ENCODE data around the gene ACTN2.

DNA sequence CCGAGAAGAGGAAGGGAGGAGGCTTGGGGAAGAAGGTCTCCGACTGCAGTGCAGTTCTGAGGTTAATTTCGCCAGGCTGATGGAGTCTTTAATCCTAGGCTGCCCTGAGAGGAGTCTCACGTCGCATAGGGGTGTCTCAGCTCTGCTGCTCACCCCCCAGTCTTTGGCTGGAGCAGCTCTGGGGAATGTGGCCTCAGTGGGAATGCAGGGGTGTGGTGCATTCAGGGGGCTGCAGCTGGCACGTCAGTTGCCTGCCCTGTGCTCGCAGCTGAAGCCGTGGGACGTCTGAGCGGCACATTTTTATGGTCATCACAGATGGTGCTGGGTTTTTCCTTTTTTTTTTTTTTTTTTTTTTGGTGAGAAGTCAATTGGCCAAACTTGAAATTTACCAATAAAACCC is 38.2 kb downstream of the ACTN2 start:
- no peak for TF ChIP-seq POLR2A (IDR thresholded peaks at IDR 0.05; ENCODE audit: extremely low read depth, insufficient read length)
- TF ChIP-seq, protein P1, sequence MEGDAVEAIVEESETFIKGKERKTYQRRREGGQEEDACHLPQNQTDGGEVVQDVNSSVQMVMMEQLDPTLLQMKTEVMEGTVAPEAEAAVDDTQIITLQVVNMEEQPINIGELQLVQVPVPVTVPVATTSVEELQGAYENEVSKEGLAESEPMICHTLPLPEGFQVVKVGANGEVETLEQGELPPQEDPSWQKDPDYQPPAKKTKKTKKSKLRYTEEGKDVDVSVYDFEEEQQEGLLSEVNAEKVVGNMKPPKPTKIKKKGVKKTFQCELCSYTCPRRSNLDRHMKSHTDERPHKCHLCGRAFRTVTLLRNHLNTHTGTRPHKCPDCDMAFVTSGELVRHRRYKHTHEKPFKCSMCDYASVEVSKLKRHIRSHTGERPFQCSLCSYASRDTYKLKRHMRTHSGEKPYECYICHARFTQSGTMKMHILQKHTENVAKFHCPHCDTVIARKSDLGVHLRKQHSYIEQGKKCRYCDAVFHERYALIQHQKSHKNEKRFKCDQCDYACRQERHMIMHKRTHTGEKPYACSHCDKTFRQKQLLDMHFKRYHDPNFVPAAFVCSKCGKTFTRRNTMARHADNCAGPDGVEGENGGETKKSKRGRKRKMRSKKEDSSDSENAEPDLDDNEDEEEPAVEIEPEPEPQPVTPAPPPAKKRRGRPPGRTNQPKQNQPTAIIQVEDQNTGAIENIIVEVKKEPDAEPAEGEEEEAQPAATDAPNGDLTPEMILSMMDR (IDR thresholded peaks at IDR 0.05; ENCODE audit: low read depth, low read length), result no peak
- TF ChIP-seq, protein P2, sequence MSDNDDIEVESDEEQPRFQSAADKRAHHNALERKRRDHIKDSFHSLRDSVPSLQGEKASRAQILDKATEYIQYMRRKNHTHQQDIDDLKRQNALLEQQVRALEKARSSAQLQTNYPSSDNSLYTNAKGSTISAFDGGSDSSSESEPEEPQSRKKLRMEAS (IDR thresholded peaks at IDR 0.05; ENCODE audit: low read depth, low read length), result no peak
